HG02970 (cell line): ENCODE data around the gene INO80B.
A peak's percentile ranks its signal among the peaks of the same experiment; 100 is the strongest.
"Not testable (repeated sequence)": the region's sequence is repeated elsewhere in the genome, so short reads cannot be mapped to it uniquely, and the experiment has no call there.

Experiments
- ATAC-seq: cut with Tn5 transposase; IDR thresholded peaks from one replicate; pipeline ENCODE4 v1.9.1; 2021; ENCODE audit warnings: mild to moderate bottlenecking, moderate library complexity, moderate number of reproducible peaks; ENCODE audit not compliant: unreplicated experiment, low FRiP score

INO80B gene

GRCh38 chr2:74424995-74425406, 29.9 kb upstream of the INO80B start:
- ATAC-seq, result no peak

- ATAC-seq, result no peak
Measured at GRCh38 chr2:74425523-74425922, 29.4 kb upstream of the INO80B start.

- ATAC-seq, result no peak
Measured at GRCh38 chr2:74426181-74426758, 28.6 kb upstream of the INO80B start.

GRCh38 chr2:74427551-74427950, 27.3 kb upstream of the INO80B start:
- ATAC-seq, result no peak

GRCh38 chr2:74428675-74429074, 26.2 kb upstream of the INO80B start:
- no peak for ATAC-seq

- no peak for ATAC-seq
Measured at GRCh38 chr2:74429487-74430451, 25.1 kb upstream of the INO80B start.

- no peak for ATAC-seq
Measured at GRCh38 chr2:74430502-74430901, 24.4 kb upstream of the INO80B start.

- ATAC-seq, result no peak
Measured at GRCh38 chr2:74436111-74436805, 18.6 kb upstream of the INO80B start.

- ATAC-seq, result no peak
Measured at GRCh38 chr2:74436848-74437695, 17.8 kb upstream of the INO80B start.

GRCh38 chr2:74438248-74438647, 16.6 kb upstream of the INO80B start:
- no peak for ATAC-seq

- no peak for ATAC-seq
Measured at GRCh38 chr2:74439373-74439772, 15.5 kb upstream of the INO80B start.

GRCh38 chr2:74439803-74440377, 15.0 kb upstream of the INO80B start:
- no peak for ATAC-seq

GRCh38 chr2:74440378-74441169, 14.3 kb upstream of the INO80B start:
- peak; percentile 53 for ATAC-seq

- ATAC-seq, result no peak
Measured at GRCh38 chr2:74441170-74441689, 13.7 kb upstream of the INO80B start.

GRCh38 chr2:74441690-74442482, 13.0 kb upstream of the INO80B start, which contains the start of gene RTKN:
RTKN (minus strand) TSS chr2:74441937; CDS start chr2:74441816, 121 bp downstream.
- no peak for ATAC-seq

GRCh38 chr2:74442483-74443297, 12.2 kb upstream of the INO80B start:
- not testable (repeated sequence) for ATAC-seq
